Glutamatergic neuron (in vitro differentiated cells): Measurements from ENCODE around the gene CEP20. TPM values are rescaled to one million over a fixed set of nuclear protein-coding genes. Genes with fewer than 3 reads are reported as not detected.
"Not testable (repeated sequence)": the region's sequence is repeated elsewhere in the genome, so short reads cannot be mapped to it uniquely, and the experiment has no call there.

Experiments used
- DNase-seq: peaks from one replicate; pipeline ENCODE4 v3.0.0; 2022
- H3K27ac Mint-ChIP-seq: one replicate; pipeline ENCODE4 v1.8.0; 2020; ENCODE audit warnings: mild to moderate bottlenecking, mixed read lengths, inconsistent platforms; ENCODE audit not compliant: unreplicated experiment
- H3K27me3 Mint-ChIP-seq: one replicate; pipeline ENCODE4 v1.8.0; 2020; ENCODE audit warnings: mild to moderate bottlenecking, moderate library complexity, mixed read lengths, inconsistent platforms; ENCODE audit not compliant: unreplicated experiment
- H3K36me3 Mint-ChIP-seq: one replicate; pipeline ENCODE4 v1.8.0; 2020; ENCODE audit warnings: mild to moderate bottlenecking, mixed read lengths, inconsistent platforms; ENCODE audit not compliant: unreplicated experiment
- H3K4me1 Mint-ChIP-seq: one replicate; pipeline ENCODE4 v1.8.0; 2020; ENCODE audit warnings: mild to moderate bottlenecking, low read depth, mixed read lengths, inconsistent platforms; ENCODE audit not compliant: unreplicated experiment
- H3K4me3 Mint-ChIP-seq: one replicate; pipeline ENCODE4 v1.8.0; 2020; ENCODE audit warnings: mild to moderate bottlenecking, mixed read lengths, inconsistent platforms; ENCODE audit not compliant: unreplicated experiment
- H3K9me3 Mint-ChIP-seq: one replicate; pipeline ENCODE4 v1.8.0; 2020; ENCODE audit warnings: mild to moderate bottlenecking, moderate library complexity, mixed read lengths, inconsistent platforms; ENCODE audit not compliant: unreplicated experiment
- total RNA-seq: library from RNA; stranded (reverse); fragmentation: NEBNext Ultra II Directional; extraction: Animal tissue kit (Norgen Biotek cat#: 25700); gene quantifications from one replicate; pipeline ENCODE4 v1.2.1, GENCODE V29; 2021; ENCODE audit not compliant: unreplicated experiment
- TF ChIP-seq, protein P1 (sequence below): fragments of 200-600 bp; sonication (generic); IDR thresholded peaks from one replicate; pipeline ENCODE4 v1.5.0; 2021; ENCODE audit not compliant: partially characterized antibody, unreplicated experiment

CEP20 gene
- total RNA-seq, 1 donor from 2014 or later, result 20.3 TPM

GRCh38 chr16:15856182-15856581 is 32.2 kb downstream of the CEP20 start:
- peaks cover 15% of the 10 kb centered on the region for H3K27me3 Mint-ChIP-seq
- peak overlapping the region; percentile 76 for H3K4me3 Mint-ChIP-seq
- H3K4me1 Mint-ChIP-seq, result peaks cover 3% of the 10 kb centered on the region
- H3K9me3 Mint-ChIP-seq, result peaks cover 4% of the 10 kb centered on the region
- DNase-seq, result no peak
- H3K36me3 Mint-ChIP-seq, result peaks cover 4% of the 10 kb centered on the region
- TF ChIP-seq, protein P1, sequence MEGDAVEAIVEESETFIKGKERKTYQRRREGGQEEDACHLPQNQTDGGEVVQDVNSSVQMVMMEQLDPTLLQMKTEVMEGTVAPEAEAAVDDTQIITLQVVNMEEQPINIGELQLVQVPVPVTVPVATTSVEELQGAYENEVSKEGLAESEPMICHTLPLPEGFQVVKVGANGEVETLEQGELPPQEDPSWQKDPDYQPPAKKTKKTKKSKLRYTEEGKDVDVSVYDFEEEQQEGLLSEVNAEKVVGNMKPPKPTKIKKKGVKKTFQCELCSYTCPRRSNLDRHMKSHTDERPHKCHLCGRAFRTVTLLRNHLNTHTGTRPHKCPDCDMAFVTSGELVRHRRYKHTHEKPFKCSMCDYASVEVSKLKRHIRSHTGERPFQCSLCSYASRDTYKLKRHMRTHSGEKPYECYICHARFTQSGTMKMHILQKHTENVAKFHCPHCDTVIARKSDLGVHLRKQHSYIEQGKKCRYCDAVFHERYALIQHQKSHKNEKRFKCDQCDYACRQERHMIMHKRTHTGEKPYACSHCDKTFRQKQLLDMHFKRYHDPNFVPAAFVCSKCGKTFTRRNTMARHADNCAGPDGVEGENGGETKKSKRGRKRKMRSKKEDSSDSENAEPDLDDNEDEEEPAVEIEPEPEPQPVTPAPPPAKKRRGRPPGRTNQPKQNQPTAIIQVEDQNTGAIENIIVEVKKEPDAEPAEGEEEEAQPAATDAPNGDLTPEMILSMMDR, result no peak
- H3K27ac Mint-ChIP-seq, result no peak overlapping the region

DNA sequence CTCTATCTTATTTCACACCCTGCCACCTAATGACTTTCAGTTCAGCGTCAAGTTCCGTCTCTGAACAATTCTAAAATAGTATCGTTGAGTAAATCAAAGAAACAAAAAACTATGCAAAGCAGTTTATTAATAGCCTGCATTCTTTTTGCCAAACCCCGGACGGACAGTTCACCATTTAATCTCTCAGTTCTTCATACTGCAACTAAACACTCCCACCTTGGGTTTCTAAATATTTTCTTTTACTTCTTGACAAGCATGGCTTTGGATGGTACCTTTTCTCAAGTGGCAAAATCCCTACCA is 32.7 kb downstream of the CEP20 start:
- Mint-ChIP-seq H3K9me3 (peaks cover 4% of the 10 kb centered on the region), H3K4me3 (no peak overlapping the region), H3K36me3 (peaks cover 4% of the 10 kb centered on the region), H3K27ac (no peak overlapping the region), H3K27me3 (peaks cover 15% of the 10 kb centered on the region), H3K4me1 (peaks cover 3% of the 10 kb centered on the region)
- TF ChIP-seq, protein P1, result no peak
- no peak for DNase-seq

DNA sequence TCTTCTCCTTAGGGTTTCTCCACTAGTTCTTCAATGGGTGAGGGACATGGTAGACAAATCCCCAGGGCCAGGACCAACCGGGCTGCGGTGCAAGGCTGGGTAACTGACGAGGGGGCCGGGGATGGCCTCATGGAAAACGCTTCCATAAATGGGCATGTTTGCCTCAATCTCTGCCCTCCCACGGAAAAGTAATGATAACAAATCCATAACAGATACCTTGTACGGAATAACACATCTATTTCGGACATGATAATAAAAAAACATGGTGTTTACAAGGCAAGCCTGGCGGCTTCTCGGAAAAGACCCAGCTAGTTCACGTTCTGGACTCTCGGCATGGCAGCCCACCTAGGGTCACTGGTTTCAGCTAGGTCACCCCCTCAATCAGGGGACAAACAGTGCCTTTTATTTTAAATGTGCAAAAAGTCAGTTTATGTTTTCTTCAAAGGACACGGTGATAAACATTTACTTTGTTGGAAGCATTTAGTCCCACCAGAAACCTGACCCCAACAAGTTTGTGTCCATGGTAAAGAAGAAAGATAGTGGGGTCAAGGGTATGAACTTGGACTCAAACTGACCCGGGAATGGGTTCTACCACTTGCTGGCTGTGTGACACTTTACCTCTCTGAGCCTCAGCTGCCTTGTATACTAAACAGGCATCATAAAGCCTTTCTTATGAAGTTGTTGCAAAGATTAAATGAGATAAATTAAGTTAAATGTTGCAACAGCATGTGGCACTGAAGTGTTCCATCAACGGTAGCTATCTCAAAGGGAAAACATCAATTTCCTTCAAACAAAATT is 33.3 kb downstream of the CEP20 start:
- Mint-ChIP-seq H3K27me3 (peaks cover 15% of the 10 kb centered on the region), H3K4me3 (no peak overlapping the region), H3K36me3 (peaks cover 4% of the 10 kb centered on the region), H3K27ac (no peak overlapping the region), H3K9me3 (peaks cover 4% of the 10 kb centered on the region), H3K4me1 (peaks cover 3% of the 10 kb centered on the region)
- TF ChIP-seq, protein P1, result no peak
- no peak for DNase-seq

DNA sequence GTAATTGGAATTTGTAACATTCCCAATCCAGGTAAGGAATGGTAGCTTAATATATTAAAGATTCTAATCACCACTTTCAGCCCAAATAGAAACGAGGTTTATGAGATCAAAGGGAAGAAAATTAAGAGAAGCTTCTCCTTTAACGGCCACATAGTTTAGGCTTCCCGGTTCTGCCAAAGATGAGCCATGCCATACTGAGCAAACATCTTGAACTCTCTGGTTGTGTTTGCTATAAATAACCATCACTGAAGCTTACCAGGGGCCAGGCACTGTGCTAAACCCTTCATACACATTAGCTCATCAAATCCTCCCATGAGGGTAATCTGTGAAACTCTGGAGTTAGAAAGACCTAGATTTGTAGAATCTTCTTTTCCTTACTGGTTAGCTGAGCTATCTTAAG is 34.3 kb downstream of the CEP20 start:
- peaks cover 4% of the 10 kb centered on the region for H3K36me3 Mint-ChIP-seq
- TF ChIP-seq, protein P1, result no peak
- no peak overlapping the region for H3K4me3 Mint-ChIP-seq
- peaks cover 3% of the 10 kb centered on the region for H3K4me1 Mint-ChIP-seq
- DNase-seq, result no peak
- peaks cover 15% of the 10 kb centered on the region for H3K27me3 Mint-ChIP-seq
- H3K27ac Mint-ChIP-seq, result no peak overlapping the region
- peaks cover 2% of the 10 kb centered on the region for H3K9me3 Mint-ChIP-seq

GRCh38 chr16:15853021-15853420 is 35.4 kb downstream of the CEP20 start:
- TF ChIP-seq, protein P1, result no peak
- peaks cover 12% of the 10 kb centered on the region for H3K27me3 Mint-ChIP-seq
- no peak overlapping the region for H3K4me3 Mint-ChIP-seq
- H3K9me3 Mint-ChIP-seq, result peaks cover 2% of the 10 kb centered on the region
- peaks cover 3% of the 10 kb centered on the region for H3K4me1 Mint-ChIP-seq
- peaks cover 4% of the 10 kb centered on the region for H3K36me3 Mint-ChIP-seq
- no peak overlapping the region for H3K27ac Mint-ChIP-seq
- DNase-seq, result no peak

- DNase-seq, H3K4me3 Mint-ChIP-seq, H3K9me3 Mint-ChIP-seq, H3K27ac Mint-ChIP-seq, H3K4me1 Mint-ChIP-seq, H3K36me3 Mint-ChIP-seq, H3K27me3 Mint-ChIP-seq: not testable (repeated sequence)
Measured at GRCh38 chr16:15850555-15850954, 37.8 kb downstream of the CEP20 start.
